Endothelial cell (in vitro differentiated cells): ENCODE measurements around the gene ERMAP. TPM values are rescaled to one million over a fixed set of nuclear protein-coding genes. Genes with fewer than 3 reads are reported as not detected.

Source experiments
- DNase-seq: peaks from one replicate; pipeline ENCODE4 v3.0.0; 2021; ENCODE audit warnings: low spot score
- H3K27ac Mint-ChIP-seq: one replicate; pipeline ENCODE4 v1.8.0; 2021; ENCODE audit warnings: mixed read lengths, inconsistent platforms; ENCODE audit not compliant: unreplicated experiment
- H3K27me3 Mint-ChIP-seq: one replicate; pipeline ENCODE4 v1.8.0; 2021; ENCODE audit warnings: mild to moderate bottlenecking, moderate library complexity, mixed read lengths, inconsistent platforms; ENCODE audit not compliant: unreplicated experiment
- H3K36me3 Mint-ChIP-seq: one replicate; pipeline ENCODE4 v1.8.0; 2021; ENCODE audit warnings: mild to moderate bottlenecking, low read depth, mixed read lengths, inconsistent platforms; ENCODE audit not compliant: unreplicated experiment
- H3K4me1 Mint-ChIP-seq: one replicate; pipeline ENCODE4 v1.8.0; 2021; ENCODE audit warnings: mild to moderate bottlenecking, mixed read lengths, inconsistent platforms; ENCODE audit not compliant: unreplicated experiment
- H3K4me3 Mint-ChIP-seq: one replicate; pipeline ENCODE4 v1.8.0; 2021; ENCODE audit warnings: mild to moderate bottlenecking, mixed read lengths, inconsistent platforms; ENCODE audit not compliant: unreplicated experiment
- H3K9me3 Mint-ChIP-seq: one replicate; pipeline ENCODE4 v1.8.0; 2021; ENCODE audit warnings: mixed read lengths, inconsistent platforms; ENCODE audit not compliant: unreplicated experiment
- CTCF ChIP-seq: fragments of 200-600 bp; sonication (generic); IDR thresholded peaks from one replicate; pipeline ENCODE4 v1.5.0; 2021; ENCODE audit warnings: antibody characterized with exemption; ENCODE audit not compliant: unreplicated experiment
- total RNA-seq: library from RNA; stranded (reverse); fragmentation: NEBNext Ultra II Directional; extraction: Animal tissue kit (Norgen Biotek cat#: 25700); gene quantifications from one replicate; pipeline ENCODE4 v1.2.1, GENCODE V29; 2021; ENCODE audit not compliant: unreplicated experiment

Gene ERMAP
- total RNA-seq, 1 donor from 2014 or later: 12.4 TPM

GRCh38 chr1:42891465-42892138 is 74.7 kb downstream of the ERMAP start:
- DNase-seq: no peak
- Mint-ChIP-seq H3K9me3 (no peaks in the 10 kb centered on the region), H3K36me3 (no peaks in the 10 kb centered on the region), H3K27me3 (no peaks in the 10 kb centered on the region), H3K27ac (peak overlapping the region; percentile 11), H3K4me1 (no peaks in the 10 kb centered on the region), H3K4me3 (no peak overlapping the region)
- no peak for TF ChIP-seq CTCF

Other genes with a start within 250 kb of the ERMAP start
- 37.4 TPM for gene PPIH, start 158.7 kb upstream of the ERMAP start, total RNA-seq
- 741 TPM for gene YBX1, start 134.7 kb upstream of the ERMAP start, total RNA-seq
- gene CLDN19, start 76.9 kb upstream of the ERMAP start, total RNA-seq: not detected
- gene P3H1, start 50.1 kb upstream of the ERMAP start, total RNA-seq: 178 TPM
- gene C1orf50, start 49.9 kb upstream of the ERMAP start, total RNA-seq: 11.3 TPM
- gene TMEM269, start 32.1 kb upstream of the ERMAP start, total RNA-seq: 0.38 TPM
- 55.1 TPM for gene SVBP, start 275 bp downstream of the ERMAP start, total RNA-seq
- 12.0 TPM for gene ZNF691, start 29.5 kb downstream of the ERMAP start, total RNA-seq
- 511 TPM for gene SLC2A1, start 141.7 kb downstream of the ERMAP start, total RNA-seq